GM18909 (cell line): ENCODE data around the gene TMEM272.

Experiments
- ATAC-seq: cut with Tn5 transposase; IDR thresholded peaks from one replicate; pipeline ENCODE4 v1.9.1; 2021; ENCODE audit warnings: mild to moderate bottlenecking; ENCODE audit not compliant: unreplicated experiment, poor library complexity

TMEM272 gene

GRCh38 chr13:51765142-51765515 is 79.8 kb downstream of the TMEM272 start:
- no peak for ATAC-seq

- peak; percentile 85 for ATAC-seq
Observed at GRCh38 chr13:51764184-51765141, 80.5 kb downstream of the TMEM272 start.

GRCh38 chr13:51763486-51763885 is 81.5 kb downstream of the TMEM272 start:
- no peak for ATAC-seq
